Stimulated activated CD4-positive, alpha-beta T cell treated with anti-CD3 and anti-CD28 coated beads, Interleukin-1b, Interleukin-23, amount 100 ng/mL, for 48 hours (primary cell): ENCODE data around the gene SCAMP2.
"Not testable (repeated sequence)": the region's sequence is repeated elsewhere in the genome, so short reads cannot be mapped to it uniquely, and the experiment has no call there.

Source experiments
- DNase-seq: peaks from one replicate; pipeline ENCODE4 v3.0.0-alpha.2; 2020

The SCAMP2 gene

GRCh38 chr15:74889883-74890664 is 16.9 kb upstream of the SCAMP2 start, which contains the start of gene MPI:
Gene MPI, plus strand, starts transcription at chr15:74890042. Its CDS starts 32 bp downstream, at chr15:74890074.
- DNase-seq: peak; percentile 91

- DNase-seq: no peak
These were observed 16.3 kb upstream of the SCAMP2 start for GRCh38 chr15:74889390-74889882.

GRCh38 chr15:74888716-74889115 is 15.6 kb upstream of the SCAMP2 start:
- no peak for DNase-seq

- DNase-seq: not testable (repeated sequence)
These were observed 14.5 kb upstream of the SCAMP2 start for GRCh38 chr15:74887537-74888193.

- no peak for DNase-seq
These were observed 12.3 kb upstream of the SCAMP2 start for GRCh38 chr15:74885461-74885860.

- no peak for DNase-seq
These were observed 11.5 kb upstream of the SCAMP2 start for GRCh38 chr15:74884428-74885223.

GRCh38 chr15:74882528-74882927 is 9.4 kb upstream of the SCAMP2 start:
- no peak for DNase-seq

- no peak for DNase-seq
These were observed 5.1 kb upstream of the SCAMP2 start for GRCh38 chr15:74878273-74878672.

GRCh38 chr15:74873756-74874424 is 725 bp upstream of the SCAMP2 start:
- no peak for DNase-seq

GRCh38 chr15:74872702-74873035 is 496 bp downstream of the SCAMP2 start:
- DNase-seq: no peak

- DNase-seq: no peak
These were observed 2.5 kb downstream of the SCAMP2 start for GRCh38 chr15:74870436-74871215.

- DNase-seq: peak; percentile 51
These were observed 3.3 kb downstream of the SCAMP2 start for GRCh38 chr15:74869726-74870407.

GRCh38 chr15:74869372-74869725 is 3.8 kb downstream of the SCAMP2 start:
- no peak for DNase-seq

GRCh38 chr15:74868059-74868458 is 5.1 kb downstream of the SCAMP2 start:
- no peak for DNase-seq

GRCh38 chr15:74867466-74868038 is 5.6 kb downstream of the SCAMP2 start:
- no peak for DNase-seq

- DNase-seq: no peak
These were observed 7.1 kb downstream of the SCAMP2 start for GRCh38 chr15:74866090-74866489.

GRCh38 chr15:74865316-74865715 is 7.8 kb downstream of the SCAMP2 start:
- DNase-seq: no peak

- no peak for DNase-seq
These were observed 8.9 kb downstream of the SCAMP2 start for GRCh38 chr15:74864296-74864695.

- DNase-seq: no peak
These were observed 9.7 kb downstream of the SCAMP2 start for GRCh38 chr15:74863239-74864056.

- no peak for DNase-seq
These were observed 14.8 kb downstream of the SCAMP2 start for GRCh38 chr15:74858369-74858740.
